ENCODE data around the gene METTL26. TPM values are rescaled to one million over a fixed set of nuclear protein-coding genes. Genes with fewer than 3 reads are reported as not detected.

Gene METTL26
- total RNA-seq, 1 donor from 2014 or later, result 224 TPM

DNA sequence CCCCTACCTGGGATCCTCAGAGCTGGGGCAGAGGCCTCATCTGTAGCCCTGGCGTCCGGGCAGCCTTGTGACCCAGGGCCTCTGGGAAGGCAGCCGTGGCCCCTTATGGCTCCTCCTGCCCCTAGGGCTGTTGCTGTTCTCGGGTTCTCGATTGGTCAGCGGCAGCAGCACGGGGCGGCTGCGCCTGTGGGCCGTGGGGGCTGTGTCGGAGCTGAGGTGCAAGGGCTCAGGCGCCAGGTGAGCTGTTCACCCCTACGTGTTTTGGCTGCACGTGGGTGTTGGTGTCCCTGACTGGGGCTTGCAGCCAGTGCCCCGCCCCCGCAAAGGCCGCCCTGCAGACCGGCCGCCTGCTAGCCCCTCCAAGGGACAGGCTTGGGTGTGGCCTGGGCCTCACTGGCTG, 26.0 kb upstream of the METTL26 start:
- TF ChIP-seq, protein P1, sequence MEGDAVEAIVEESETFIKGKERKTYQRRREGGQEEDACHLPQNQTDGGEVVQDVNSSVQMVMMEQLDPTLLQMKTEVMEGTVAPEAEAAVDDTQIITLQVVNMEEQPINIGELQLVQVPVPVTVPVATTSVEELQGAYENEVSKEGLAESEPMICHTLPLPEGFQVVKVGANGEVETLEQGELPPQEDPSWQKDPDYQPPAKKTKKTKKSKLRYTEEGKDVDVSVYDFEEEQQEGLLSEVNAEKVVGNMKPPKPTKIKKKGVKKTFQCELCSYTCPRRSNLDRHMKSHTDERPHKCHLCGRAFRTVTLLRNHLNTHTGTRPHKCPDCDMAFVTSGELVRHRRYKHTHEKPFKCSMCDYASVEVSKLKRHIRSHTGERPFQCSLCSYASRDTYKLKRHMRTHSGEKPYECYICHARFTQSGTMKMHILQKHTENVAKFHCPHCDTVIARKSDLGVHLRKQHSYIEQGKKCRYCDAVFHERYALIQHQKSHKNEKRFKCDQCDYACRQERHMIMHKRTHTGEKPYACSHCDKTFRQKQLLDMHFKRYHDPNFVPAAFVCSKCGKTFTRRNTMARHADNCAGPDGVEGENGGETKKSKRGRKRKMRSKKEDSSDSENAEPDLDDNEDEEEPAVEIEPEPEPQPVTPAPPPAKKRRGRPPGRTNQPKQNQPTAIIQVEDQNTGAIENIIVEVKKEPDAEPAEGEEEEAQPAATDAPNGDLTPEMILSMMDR (conservative IDR thresholded peaks at IDR 0.05; ENCODE audit: low read depth, low read length), result no peak
- no peak overlapping the region for H3K4me3 ChIP-seq (ENCODE audit: low read depth, low read length)
- no peak for DNase-seq (ENCODE audit: low read depth)

DNA sequence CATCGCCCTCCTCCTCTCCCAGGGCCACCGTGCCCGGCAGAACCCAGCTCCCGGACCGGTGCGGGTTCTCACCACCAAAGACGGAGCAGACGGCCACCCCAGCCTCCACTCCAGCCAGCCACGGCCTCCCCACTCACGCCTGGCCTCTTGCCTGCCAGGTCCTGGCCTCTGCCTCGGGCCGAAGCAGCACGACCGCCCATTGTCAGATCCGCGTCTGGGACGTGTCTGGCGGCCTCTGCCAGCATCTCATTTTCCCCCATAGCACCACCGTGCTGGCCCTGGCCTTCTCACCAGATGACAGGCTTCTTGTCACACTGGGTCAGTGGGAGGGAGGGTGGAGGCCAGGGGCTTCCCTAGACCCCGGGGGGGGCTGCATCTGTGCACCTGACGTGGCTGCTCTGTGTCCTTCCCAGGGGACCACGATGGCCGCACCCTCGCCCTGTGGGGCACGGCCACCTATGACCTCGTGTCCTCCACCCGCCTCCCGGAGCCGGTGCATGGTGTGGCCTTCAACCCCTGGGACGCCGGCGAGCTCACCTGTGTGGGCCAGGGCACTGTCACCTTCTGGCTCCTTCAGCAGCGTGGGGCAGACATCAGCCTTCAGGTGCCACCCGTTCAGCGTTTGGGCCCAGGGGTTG, 25.2 kb upstream of the METTL26 start:
- TF ChIP-seq, protein P1 (conservative IDR thresholded peaks at IDR 0.05; ENCODE audit: low read depth, low read length), result no peak
- DNase-seq (ENCODE audit: low read depth), result no peak
- H3K4me3 ChIP-seq (ENCODE audit: low read depth, low read length), result peak overlapping the region; percentile 5

DNA sequence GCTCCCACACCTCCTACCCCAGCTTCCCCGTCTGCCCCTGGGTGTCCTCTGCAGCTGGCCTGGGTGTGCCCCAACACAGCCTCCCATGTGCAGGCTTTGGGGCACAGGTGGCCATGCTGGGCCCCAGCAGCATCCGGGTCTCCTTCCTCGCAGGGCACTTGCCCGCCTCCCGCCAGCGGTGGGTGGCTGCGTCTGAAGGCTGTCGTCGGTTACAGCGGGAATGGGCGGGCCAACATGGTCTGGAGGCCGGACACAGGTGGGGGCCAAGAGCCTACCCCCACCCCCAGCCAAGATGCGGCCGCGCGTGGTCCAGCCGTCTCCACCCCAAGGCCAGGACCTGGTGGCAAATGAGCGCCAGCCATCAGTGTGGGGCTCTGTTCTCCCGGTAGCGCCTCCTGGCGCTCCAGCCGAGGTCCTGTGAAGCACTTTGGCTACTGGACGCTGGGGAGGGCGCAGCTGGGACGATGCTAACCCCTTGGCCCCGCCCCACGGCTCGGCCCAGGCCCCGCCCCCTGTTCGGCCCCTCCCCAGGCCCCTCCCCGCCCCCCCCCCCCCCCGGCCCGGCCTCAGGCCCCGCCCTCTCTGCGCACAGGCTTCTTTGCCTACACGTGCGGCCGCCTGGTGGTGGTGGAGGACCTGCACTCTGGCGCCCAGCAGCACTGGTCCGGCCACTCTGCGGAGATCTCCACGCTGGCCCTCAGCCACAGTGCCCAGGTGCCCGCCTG, 24.5 kb upstream of the METTL26 start:
- no peak for DNase-seq (ENCODE audit: low read depth)
- TF ChIP-seq, protein P1 (conservative IDR thresholded peaks at IDR 0.05; ENCODE audit: low read depth, low read length), result peak; percentile 44
- H3K4me3 ChIP-seq (ENCODE audit: low read depth, low read length), result peak overlapping the region; percentile 5

DNA sequence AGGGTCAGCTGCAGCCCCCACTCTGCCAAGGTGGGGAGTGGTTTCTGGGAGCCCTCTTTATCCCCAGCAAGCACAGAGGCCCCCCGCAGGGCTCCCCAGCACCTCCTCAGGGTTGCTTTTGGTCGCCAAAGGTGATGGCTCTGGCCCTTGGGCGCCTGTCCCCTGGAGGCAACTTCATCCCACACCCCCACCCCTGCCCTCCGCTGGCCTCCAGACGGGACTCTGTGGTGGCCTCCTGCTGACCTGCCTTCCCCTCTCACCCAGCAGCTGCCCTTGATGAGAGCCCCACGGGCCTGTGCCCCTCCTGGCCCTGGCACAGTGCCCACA, 24.0 kb upstream of the METTL26 start:
- DNase-seq (ENCODE audit: low read depth), result no peak
- no peak overlapping the region for H3K4me3 ChIP-seq (ENCODE audit: low read depth, low read length)
- TF ChIP-seq, protein P1 (conservative IDR thresholded peaks at IDR 0.05; ENCODE audit: low read depth, low read length), result no peak

DNA sequence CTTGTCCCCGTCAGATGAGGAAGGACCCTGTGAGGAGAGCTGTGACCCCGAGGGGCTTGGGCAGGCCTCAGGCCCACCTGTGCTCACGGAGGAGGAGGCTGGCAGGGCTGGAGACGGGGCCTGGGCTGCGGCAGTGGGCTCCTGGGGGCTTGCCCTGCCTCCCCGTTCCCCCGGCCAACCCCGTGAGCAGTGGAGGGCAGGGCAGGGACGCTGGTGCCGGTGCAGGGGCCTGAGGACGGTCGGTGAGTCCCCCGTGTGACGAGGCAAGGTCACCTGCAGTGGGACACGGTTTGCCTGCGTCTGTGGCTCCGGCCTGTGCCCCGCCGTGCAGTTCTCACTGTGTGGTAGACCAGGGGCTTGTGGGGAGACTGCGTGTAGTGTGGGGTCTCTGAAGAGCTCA, 23.5 kb upstream of the METTL26 start:
- DNase-seq (ENCODE audit: low read depth), result no peak
- TF ChIP-seq, protein P1 (conservative IDR thresholded peaks at IDR 0.05; ENCODE audit: low read depth, low read length), result no peak
- H3K4me3 ChIP-seq (ENCODE audit: low read depth, low read length), result no peak overlapping the region

DNA sequence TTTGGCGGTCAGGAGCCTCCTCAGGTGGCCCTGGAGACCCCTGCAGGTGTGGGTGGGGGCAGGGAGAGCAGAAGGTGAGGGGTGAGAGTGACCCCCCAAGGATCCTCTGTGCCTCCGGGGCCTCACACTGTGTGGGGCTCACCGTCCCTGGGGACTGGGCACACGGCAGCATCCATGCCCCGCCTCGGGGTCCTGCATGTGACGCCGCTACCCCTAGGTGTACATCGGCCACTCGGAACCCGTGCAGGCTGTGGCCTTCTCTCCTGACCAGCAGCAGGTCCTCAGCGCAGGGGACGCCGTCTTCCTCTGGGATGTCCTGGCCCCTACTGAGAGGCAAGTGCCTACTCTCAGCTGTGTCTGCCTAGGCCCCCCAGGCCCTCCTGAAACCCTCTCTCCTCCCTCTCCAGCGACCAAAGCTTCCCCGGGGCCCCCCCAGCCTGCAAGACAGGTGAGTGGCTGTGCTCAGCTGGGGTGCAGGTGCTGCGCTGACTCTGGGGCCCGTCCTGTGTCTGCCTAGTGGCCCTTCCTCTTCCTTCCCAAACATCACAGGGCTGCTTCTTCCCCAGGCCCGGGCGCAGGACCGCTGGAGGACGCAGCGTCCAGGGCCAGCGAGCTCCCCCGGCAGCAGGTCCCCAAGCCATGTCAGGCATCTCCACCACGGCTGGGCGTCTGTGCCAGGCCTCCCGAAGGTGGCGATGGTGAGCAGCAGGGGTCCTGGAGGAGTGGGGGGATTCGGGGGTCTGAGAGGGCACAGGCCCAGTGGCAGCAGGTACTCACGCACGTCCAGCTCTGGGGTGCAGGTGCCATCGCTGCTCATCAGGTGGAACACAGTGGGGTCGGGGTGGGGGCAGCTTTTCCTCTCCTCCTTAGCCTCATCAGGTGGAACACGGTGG, 22.8 kb upstream of the METTL26 start:
- DNase-seq (ENCODE audit: low read depth), result no peak
- TF ChIP-seq, protein P1 (conservative IDR thresholded peaks at IDR 0.05; ENCODE audit: low read depth, low read length), result peak; percentile 20

More for the DNA sequence above, 22.8 kb upstream of the METTL26 start:
- H3K4me3 ChIP-seq (ENCODE audit: low read depth, low read length), result no peak overlapping the region
